ENCODE results near the gene SUMO2. TPM values are rescaled to one million over a fixed set of nuclear protein-coding genes. Genes with fewer than 3 reads are reported as not detected.
A peak's percentile ranks its signal among the peaks of the same experiment; 100 is the strongest.

The SUMO2 gene
- total and polyA plus RNA-seq, 2 of the 8 experiments (the other 6 are each of a cell fraction or from before 2014, with no cell fraction given): 184 to 779 TPM

DNA sequence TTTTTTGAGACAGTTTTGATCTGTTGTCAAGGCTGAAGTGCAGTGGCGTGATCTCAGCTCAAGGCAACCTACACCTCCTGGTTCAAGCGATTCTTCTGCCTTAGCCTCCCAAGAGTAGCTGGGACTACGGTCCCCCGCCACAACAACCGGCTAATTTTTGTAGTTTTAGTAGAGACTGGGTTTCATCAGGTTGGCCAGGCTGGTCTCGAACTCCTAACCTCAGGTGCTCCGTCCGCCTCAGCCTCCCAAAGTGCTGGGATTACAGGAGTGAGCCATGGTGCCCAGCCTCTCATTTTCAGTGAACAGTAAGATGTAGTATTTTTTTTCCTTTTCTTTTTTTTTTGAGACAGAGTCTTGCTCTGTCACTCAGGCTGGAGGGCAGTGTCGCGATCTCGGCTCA is 7.8 kb downstream of the SUMO2 start:
- H3K4me1 ChIP-seq (replicated peaks in 1 of 4; ENCODE audit: control insufficient read depth in 3 of 4, insufficient read depth in 4 of 4, low read length in 3 of 4): no peaks in the 10 kb centered on the region; a peak in 1 of 7 replicates
- H3K9me3 ChIP-seq (ENCODE audit: insufficient read depth in 2 of 2, low read depth in 1 of 2, low read length in 1 of 2): no peaks in the 10 kb centered on the region
- no peak overlapping the region for H3K9ac ChIP-seq (replicated peaks in 1 of 4; ENCODE audit: extremely low read depth in 1 of 4, low read depth in 3 of 4, low read length in 3 of 4)
- no peak for FAIRE-seq
- no peaks in the 10 kb centered on the region for H3K23me2 ChIP-seq (ENCODE audit: low read depth, low read length)
- H2BK5ac ChIP-seq (ENCODE audit: low read depth, low read length): no peak overlapping the region
- no peak overlapping the region for H2BK15ac ChIP-seq (ENCODE audit: low read length)
- H2BK12ac ChIP-seq (ENCODE audit: low read depth, low read length): no peak overlapping the region
- no peak overlapping the region for H3K56ac ChIP-seq (replicated peaks; ENCODE audit: insufficient read length, low read depth, low read length)
- peaks cover 12 to 15% of the 10 kb centered on the region in 2 experiments for H4K20me1 ChIP-seq (replicated peaks in 1 of 2; ENCODE audit: control insufficient read depth in 1 of 2, insufficient read depth in 2 of 2, low read length in 2 of 2)
- H4K5ac ChIP-seq (ENCODE audit: insufficient read length, low read depth, low read length): no peak overlapping the region
- no peaks in the 10 kb centered on the region for H3K27me3 ChIP-seq (replicated peaks in 1 of 4; ENCODE audit: control insufficient read depth in 3 of 4, extremely low read depth in 1 of 4, insufficient read depth in 3 of 4, low read length in 3 of 4)
- WGBS, 2 experiments (ENCODE audit: extremely low coverage in 1 of 2, insufficient coverage in 1 of 2, insufficient read length in 1 of 2, insufficient replicate concordance in 2 of 2, low coverage in 1 of 2, low lambda C conversion rate in 2 of 2, missing lambda C conversion rate in 1 of 2): 97% methylated on average over 9 of the region's 11 CpGs; no CpG with 5 or more reads in 1 of the 2 experiments
- H3K36me3 ChIP-seq (ENCODE audit: control insufficient read depth in 2 of 4, insufficient read depth in 4 of 4, low read length in 3 of 4): peaks cover 25 to 93% (median 47%) of the 10 kb centered on the region in 4 experiments
- no peak overlapping the region for H3K4me3 ChIP-seq (ENCODE audit: extremely low read depth in 1 of 4, insufficient read depth in 2 of 4, low read depth in 3 of 4, low read length in 4 of 4)
- POLR2A ChIA-PET (ENCODE audit: partially characterized antibody): interaction anchor here (1.0 to 14.7 kb wide), 11 partner anchors 8 to 65 kb away, joined by 3 to 213 read pairs (median 6); partner anchors contain the start of genes ARMC7, JPT1 and SUMO2
- no peak overlapping the region for H3K14ac ChIP-seq (ENCODE audit: insufficient read length)
- CTCF ChIA-PET (ENCODE audit: partially characterized antibody): interaction anchor here (0.6 to 2.4 kb wide), 5 partner anchors 8 to 75 kb away, joined by 3 to 7 read pairs (median 3); no protein-coding TSS in a partner anchor
- H2BK120ac ChIP-seq (replicated peaks; ENCODE audit: low read depth, low read length): no peak overlapping the region
- H2BK20ac ChIP-seq (ENCODE audit: low read length): no peak overlapping the region
- no peak overlapping the region for H3K4me2 ChIP-seq (ENCODE audit: insufficient read depth in 1 of 2, low read depth in 2 of 2, low read length in 2 of 2)
- DNase-seq (ENCODE audit: low read depth in 1 of 2, low spot score in 2 of 2): no peak
- no peak overlapping the region for H3K18ac ChIP-seq (ENCODE audit: extremely low read depth, low read length)
- no peak overlapping the region for H2AFZ ChIP-seq (ENCODE audit: low read length)
- H3K23ac ChIP-seq (ENCODE audit: insufficient read length): no peak overlapping the region
- H3K27ac ChIP-seq (ENCODE audit: low read depth, low read length): no peak overlapping the region
- H3K79me2 ChIP-seq (ENCODE audit: control insufficient read depth in 1 of 2, insufficient read depth in 2 of 2, low read length in 2 of 2): peaks cover 10 to 86% of the 10 kb centered on the region in 2 experiments
- H2AK5ac ChIP-seq (ENCODE audit: low read depth, low read length): no peak overlapping the region
- no peak overlapping the region for H4K91ac ChIP-seq (replicated peaks; ENCODE audit: insufficient read length, low read length)
- no peak overlapping the region for H4K8ac ChIP-seq (ENCODE audit: extremely low read depth, insufficient read depth, low read length)
- H3K4ac ChIP-seq (replicated peaks; ENCODE audit: insufficient read length, low read depth, low read length): no peak overlapping the region
- TF ChIP-seq POLR2A (IDR thresholded peaks at IDR 0.05; ENCODE audit: control extremely low read depth in 1 of 2, low read depth in 2 of 2, low read length in 2 of 2): no peak; a peak in 1 of 3 replicates
- TF ChIP-seq POLR2AphosphoS5 (IDR thresholded peaks at IDR 0.05; ENCODE audit: low read depth, low read length): peak; percentile 20; the same call in 1 of the 2 replicates
- no peak for TF ChIP-seq CTBP2 (IDR thresholded peaks at IDR 0.05; ENCODE audit: borderline replicate concordance, insufficient read depth, insufficient read length, low read length)
- H3K79me1 ChIP-seq (ENCODE audit: low read depth, low read length): no peaks in the 10 kb centered on the region; the same call in 1 of the 2 replicates

Data from H1 (cell line).